GM12878 (cell line): ENCODE results near the gene PSMB5.

Experiments
- EZH2 ChIP-seq: IDR thresholded peaks from 2 replicates; pipeline ENCODE4 v1.6.1; 2012; ENCODE audit warnings: low read depth, mild to moderate bottlenecking, control low read depth, inconsistent platforms, low read length, borderline replicate concordance; ENCODE audit not compliant: control insufficient read depth
- MXI1 ChIP-seq: fragments of 150-350 bp; IDR thresholded peaks from 2 replicates; pipeline ENCODE4 v1.6.1; 2011; ENCODE audit warnings: low read depth, mild to moderate bottlenecking, inconsistent platforms, low read length, improper control_type of control experiment
- TAF1 ChIP-seq: IDR thresholded peaks from 2 replicates; pipeline ENCODE4 v1.6.1; 2011; ENCODE audit warnings: mild to moderate bottlenecking, low read depth, low read length, borderline replicate concordance
- USF1 ChIP-seq: IDR thresholded peaks from 2 replicates; pipeline ENCODE4 v1.6.1; 2011; ENCODE audit warnings: borderline replicate concordance, low read depth, mild to moderate bottlenecking, moderate library complexity, mixed read lengths, low read length; ENCODE audit not compliant: insufficient read depth; ENCODE audit errors: extremely low read length
- TF ChIP-seq, protein P1 (sequence below), 3 experiments: IDR thresholded peaks in 2 of 3; conservative IDR thresholded peaks in 1 of 3; 2 replicates each; pipeline ENCODE4 v1.5.1; 2011; ENCODE audit warnings: low read depth in 3 of 3, low read length in 3 of 3, mild to moderate bottlenecking in 3 of 3, control low read depth in 2 of 3, moderate library complexity in 2 of 3, inconsistent platforms in 1 of 3, mixed read lengths in 1 of 3; ENCODE audit not compliant: control insufficient read depth in 2 of 3, insufficient read depth in 1 of 3; ENCODE audit errors: extremely low read depth in 1 of 3

DNA sequence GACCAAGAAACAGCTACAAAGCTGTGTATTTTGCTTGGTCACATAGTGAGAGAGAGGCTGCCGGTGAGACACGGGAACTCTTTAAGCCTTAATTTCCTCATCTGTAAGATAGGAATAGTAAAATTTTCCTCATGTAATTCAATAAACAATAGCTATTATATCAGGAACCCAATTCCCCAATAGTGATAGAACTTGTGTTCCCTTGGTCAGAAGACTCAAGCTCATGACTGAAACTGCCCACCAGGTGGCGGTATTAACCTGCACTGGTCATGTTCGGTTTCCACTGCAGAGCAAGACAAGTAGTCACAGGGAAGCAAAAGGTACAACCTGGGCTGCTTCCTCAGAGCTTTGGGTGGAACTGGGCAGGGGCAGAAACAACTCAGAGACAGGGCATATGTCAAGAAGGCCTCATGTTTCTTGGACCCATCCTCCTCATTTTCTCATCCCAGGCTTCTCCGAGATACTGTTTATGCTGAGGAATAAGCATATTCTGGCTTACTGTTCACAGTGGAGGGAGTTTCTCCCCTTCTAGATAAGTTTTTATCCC, 48.1 kb downstream of the PSMB5 start:
- TF ChIP-seq MXI1 (no peak), USF1 (no peak), EZH2 (no peak), TAF1 (no peak)
- TF ChIP-seq, protein P1, sequence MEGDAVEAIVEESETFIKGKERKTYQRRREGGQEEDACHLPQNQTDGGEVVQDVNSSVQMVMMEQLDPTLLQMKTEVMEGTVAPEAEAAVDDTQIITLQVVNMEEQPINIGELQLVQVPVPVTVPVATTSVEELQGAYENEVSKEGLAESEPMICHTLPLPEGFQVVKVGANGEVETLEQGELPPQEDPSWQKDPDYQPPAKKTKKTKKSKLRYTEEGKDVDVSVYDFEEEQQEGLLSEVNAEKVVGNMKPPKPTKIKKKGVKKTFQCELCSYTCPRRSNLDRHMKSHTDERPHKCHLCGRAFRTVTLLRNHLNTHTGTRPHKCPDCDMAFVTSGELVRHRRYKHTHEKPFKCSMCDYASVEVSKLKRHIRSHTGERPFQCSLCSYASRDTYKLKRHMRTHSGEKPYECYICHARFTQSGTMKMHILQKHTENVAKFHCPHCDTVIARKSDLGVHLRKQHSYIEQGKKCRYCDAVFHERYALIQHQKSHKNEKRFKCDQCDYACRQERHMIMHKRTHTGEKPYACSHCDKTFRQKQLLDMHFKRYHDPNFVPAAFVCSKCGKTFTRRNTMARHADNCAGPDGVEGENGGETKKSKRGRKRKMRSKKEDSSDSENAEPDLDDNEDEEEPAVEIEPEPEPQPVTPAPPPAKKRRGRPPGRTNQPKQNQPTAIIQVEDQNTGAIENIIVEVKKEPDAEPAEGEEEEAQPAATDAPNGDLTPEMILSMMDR (IDR thresholded peaks at IDR 0.05 in 2 of 3, conservative IDR thresholded peaks at IDR 0.05 in 1 of 3; ENCODE audit: control insufficient read depth in 2 of 3, extremely low read depth in 1 of 3, insufficient read depth in 1 of 3, low read depth in 3 of 3, low read length in 3 of 3): peak; percentile 85 to 94 (median 93)
